ENCODE results near the gene DPF3. TPM values are rescaled to one million over a fixed set of nuclear protein-coding genes. Genes with fewer than 3 reads are reported as not detected.
A peak's percentile ranks its signal among the peaks of the same experiment; 100 is the strongest.

Gene DPF3
- total and polyA plus RNA-seq, 2 of the 13 experiments (the other 11 are each of a cell fraction or from before 2014, with no cell fraction given) = 0.09 to 0.60 TPM

DNA sequence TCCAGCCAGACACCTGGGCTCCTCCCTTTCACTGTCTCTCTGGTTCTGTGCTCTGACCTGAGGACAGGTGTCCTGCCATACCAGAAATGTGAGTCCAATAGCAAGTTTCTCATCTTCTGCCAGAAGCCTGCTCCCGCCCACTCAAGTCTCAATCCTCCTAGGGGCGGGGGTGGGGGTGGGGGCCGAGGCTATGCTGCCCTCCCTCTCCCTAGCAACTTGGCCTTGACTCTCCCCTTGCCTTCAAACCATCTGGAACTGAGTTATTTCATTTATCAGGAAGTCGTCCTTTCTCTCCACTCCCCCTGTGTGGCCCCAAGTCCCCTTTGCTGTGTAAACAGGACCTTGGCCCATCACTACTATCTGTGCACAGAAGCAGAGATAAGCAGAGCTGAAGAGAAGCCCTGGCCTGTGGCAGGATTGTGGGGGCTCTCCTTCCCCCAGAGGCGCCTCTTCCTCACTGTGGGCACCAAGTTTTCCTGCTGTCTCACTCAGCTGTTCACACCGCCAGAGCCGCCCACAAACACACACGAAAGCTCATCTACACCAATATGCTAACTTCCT is 117.1 kb downstream of the DPF3 start (continued):
- TF ChIP-seq, protein P1, sequence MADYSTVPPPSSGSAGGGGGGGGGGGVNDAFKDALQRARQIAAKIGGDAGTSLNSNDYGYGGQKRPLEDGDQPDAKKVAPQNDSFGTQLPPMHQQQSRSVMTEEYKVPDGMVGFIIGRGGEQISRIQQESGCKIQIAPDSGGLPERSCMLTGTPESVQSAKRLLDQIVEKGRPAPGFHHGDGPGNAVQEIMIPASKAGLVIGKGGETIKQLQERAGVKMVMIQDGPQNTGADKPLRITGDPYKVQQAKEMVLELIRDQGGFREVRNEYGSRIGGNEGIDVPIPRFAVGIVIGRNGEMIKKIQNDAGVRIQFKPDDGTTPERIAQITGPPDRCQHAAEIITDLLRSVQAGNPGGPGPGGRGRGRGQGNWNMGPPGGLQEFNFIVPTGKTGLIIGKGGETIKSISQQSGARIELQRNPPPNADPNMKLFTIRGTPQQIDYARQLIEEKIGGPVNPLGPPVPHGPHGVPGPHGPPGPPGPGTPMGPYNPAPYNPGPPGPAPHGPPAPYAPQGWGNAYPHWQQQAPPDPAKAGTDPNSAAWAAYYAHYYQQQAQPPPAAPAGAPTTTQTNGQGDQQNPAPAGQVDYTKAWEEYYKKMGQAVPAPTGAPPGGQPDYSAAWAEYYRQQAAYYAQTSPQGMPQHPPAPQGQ (CRISPR knock-in tag; IDR thresholded peaks at IDR 0.05; ENCODE audit: borderline replicate concordance) = no peak
- TF ChIP-seq MAFK (conservative IDR thresholded peaks at IDR 0.05 in 1 of 2, IDR thresholded peaks at IDR 0.05 in 1 of 2; ENCODE audit: low read length in 2 of 2) (no peak), ZNF446 (CRISPR knock-in tag; IDR thresholded peaks at IDR 0.05) (no peak), TCF12 (IDR thresholded peaks at IDR 0.05) (no peak), TCF12 (CRISPR knock-in tag; IDR thresholded peaks at IDR 0.05) (peak; percentile 92), RBFOX2 (IDR thresholded peaks at IDR 0.05; ENCODE audit: low read depth, low read length) (no peak), ZNF775 (CRISPR knock-in tag; IDR thresholded peaks at IDR 0.05; ENCODE audit: borderline replicate concordance) (no peak), NFKBIZ (CRISPR knock-in tag; IDR thresholded peaks at IDR 0.05) (peak; percentile 82; the same call in 1 of the 2 replicates), HES4 (CRISPR knock-in tag; IDR thresholded peaks at IDR 0.05; ENCODE audit: borderline replicate concordance) (no peak), ATF7 (IDR thresholded peaks at IDR 0.05) (no peak), ATF7 (CRISPR knock-in tag; IDR thresholded peaks at IDR 0.05) (peak; percentile 56; the same call in 1 of the 2 replicates), U2AF2 (IDR thresholded peaks at IDR 0.05; ENCODE audit: low read depth, low read length) (no peak), DNMT1 (CRISPR knock-in tag; IDR thresholded peaks at IDR 0.05) (no peak), RARA (CRISPR knock-in tag; IDR thresholded peaks at IDR 0.05) (peak; percentile 96), RFX1 (IDR thresholded peaks at IDR 0.05) (no peak), ZNF367 (CRISPR knock-in tag; IDR thresholded peaks at IDR 0.05; ENCODE audit: borderline replicate concordance) (no peak), ZNF75D (CRISPR knock-in tag; IDR thresholded peaks at IDR 0.05; ENCODE audit: borderline replicate concordance) (no peak)
- TF ChIP-seq, protein P2, sequence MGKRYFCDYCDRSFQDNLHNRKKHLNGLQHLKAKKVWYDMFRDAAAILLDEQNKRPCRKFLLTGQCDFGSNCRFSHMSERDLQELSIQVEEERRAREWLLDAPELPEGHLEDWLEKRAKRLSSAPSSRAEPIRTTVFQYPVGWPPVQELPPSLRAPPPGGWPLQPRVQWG (CRISPR knock-in tag; IDR thresholded peaks at IDR 0.05; ENCODE audit: borderline replicate concordance, low read depth) = no peak
- TF ChIP-seq, protein P3, sequence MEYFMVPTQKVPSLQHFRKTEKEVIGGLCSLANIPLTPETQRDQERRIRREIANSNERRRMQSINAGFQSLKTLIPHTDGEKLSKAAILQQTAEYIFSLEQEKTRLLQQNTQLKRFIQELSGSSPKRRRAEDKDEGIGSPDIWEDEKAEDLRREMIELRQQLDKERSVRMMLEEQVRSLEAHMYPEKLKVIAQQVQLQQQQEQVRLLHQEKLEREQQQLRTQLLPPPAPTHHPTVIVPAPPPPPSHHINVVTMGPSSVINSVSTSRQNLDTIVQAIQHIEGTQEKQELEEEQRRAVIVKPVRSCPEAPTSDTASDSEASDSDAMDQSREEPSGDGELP (IDR thresholded peaks at IDR 0.05; ENCODE audit: borderline replicate concordance, low read depth) = peak; percentile 88
- TF ChIP-seq, protein P4, sequence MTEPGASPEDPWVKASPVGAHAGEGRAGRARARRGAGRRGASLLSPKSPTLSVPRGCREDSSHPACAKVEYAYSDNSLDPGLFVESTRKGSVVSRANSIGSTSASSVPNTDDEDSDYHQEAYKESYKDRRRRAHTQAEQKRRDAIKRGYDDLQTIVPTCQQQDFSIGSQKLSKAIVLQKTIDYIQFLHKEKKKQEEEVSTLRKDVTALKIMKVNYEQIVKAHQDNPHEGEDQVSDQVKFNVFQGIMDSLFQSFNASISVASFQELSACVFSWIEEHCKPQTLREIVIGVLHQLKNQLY (CRISPR knock-in tag; IDR thresholded peaks at IDR 0.05) = peak; percentile 65; the same call in 1 of the 2 replicates
- TF ChIP-seq, protein P5, sequence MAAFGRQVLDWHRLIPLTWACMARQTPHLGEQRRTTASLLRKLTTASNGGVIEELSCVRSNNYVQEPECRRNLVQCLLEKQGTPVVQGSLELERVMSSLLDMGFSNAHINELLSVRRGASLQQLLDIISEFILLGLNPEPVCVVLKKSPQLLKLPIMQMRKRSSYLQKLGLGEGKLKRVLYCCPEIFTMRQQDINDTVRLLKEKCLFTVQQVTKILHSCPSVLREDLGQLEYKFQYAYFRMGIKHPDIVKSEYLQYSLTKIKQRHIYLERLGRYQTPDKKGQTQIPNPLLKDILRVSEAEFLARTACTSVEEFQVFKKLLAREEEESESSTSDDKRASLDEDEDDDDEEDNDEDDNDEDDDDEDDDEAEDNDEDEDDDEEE (CRISPR knock-in tag; IDR thresholded peaks at IDR 0.05) = no peak
- TF ChIP-seq, protein P6, sequence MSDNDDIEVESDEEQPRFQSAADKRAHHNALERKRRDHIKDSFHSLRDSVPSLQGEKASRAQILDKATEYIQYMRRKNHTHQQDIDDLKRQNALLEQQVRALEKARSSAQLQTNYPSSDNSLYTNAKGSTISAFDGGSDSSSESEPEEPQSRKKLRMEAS (IDR thresholded peaks at IDR 0.05) = peak; percentile 51; the same call in 1 of the 2 replicates
- TF ChIP-seq, protein P7, sequence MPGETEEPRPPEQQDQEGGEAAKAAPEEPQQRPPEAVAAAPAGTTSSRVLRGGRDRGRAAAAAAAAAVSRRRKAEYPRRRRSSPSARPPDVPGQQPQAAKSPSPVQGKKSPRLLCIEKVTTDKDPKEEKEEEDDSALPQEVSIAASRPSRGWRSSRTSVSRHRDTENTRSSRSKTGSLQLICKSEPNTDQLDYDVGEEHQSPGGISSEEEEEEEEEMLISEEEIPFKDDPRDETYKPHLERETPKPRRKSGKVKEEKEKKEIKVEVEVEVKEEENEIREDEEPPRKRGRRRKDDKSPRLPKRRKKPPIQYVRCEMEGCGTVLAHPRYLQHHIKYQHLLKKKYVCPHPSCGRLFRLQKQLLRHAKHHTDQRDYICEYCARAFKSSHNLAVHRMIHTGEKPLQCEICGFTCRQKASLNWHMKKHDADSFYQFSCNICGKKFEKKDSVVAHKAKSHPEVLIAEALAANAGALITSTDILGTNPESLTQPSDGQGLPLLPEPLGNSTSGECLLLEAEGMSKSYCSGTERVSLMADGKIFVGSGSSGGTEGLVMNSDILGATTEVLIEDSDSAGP (CRISPR knock-in tag; IDR thresholded peaks at IDR 0.05; ENCODE audit: borderline replicate concordance) = peak; percentile 44; the same call in 1 of the 2 replicates
